Pulmonary artery endothelial cell (primary cell): ENCODE measurements around the gene CASP10. TPM values are rescaled to one million over a fixed set of nuclear protein-coding genes. Genes with fewer than 3 reads are reported as not detected.

Experiments used
- DNase-seq: peaks from one replicate; pipeline ENCODE4 v3.0.0-alpha.2; 2011; ENCODE audit warnings: low read depth, low spot score
- total RNA-seq: library from RNA; depleted of rRNA; stranded (reverse); fragments of >200 nt; gene quantifications from 2 replicates; pipeline ENCODE4 v1.2.3, GENCODE V29; 2014

CASP10 gene
- total RNA-seq, 1 donor from 2014 or later = 24.2 TPM

DNA sequence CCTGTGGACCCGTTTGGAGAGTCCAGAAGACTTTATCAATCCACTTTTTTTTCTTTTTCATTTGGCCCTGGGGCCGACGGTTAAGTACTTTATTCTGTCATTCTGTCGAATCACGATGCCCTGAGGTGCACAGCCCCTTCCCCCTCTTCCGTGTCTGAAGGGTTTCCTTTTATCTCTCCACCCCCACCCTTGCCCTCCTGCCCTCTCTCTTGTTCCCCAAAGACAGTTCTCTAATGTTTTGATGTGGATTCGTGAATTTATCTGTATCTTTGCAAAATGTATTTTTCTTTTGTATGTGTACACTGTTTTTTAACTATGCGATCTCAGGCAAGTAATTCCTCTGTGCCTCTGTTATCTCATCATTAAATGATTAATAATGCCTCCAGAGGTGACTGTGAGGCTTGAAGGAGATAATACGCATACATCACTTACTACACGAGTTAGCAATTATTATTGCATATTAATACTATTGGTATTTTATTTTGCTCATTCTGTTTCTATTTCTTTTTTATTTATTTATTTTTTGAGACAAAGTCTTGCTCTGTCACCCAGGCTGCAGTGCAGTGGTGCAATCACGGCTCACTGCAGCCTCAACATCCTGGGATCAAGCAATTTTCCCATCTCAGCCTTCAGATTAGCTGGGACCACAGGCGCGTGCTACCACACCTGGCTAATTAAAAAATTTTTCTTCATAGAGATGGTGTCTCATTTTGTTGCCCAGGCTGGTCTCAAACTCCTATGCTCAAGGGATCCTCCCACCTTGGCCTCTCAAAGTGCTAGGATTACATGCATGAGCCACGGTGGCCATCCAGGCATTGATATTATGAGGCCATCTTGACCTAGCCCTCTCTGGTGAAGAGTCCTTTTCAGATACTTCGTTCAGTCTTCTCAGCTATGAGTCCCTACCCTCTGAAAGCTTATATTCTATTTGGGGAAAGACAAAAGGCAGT, 76.0 kb downstream of the CASP10 start:
- DNase-seq = no peak

DNA sequence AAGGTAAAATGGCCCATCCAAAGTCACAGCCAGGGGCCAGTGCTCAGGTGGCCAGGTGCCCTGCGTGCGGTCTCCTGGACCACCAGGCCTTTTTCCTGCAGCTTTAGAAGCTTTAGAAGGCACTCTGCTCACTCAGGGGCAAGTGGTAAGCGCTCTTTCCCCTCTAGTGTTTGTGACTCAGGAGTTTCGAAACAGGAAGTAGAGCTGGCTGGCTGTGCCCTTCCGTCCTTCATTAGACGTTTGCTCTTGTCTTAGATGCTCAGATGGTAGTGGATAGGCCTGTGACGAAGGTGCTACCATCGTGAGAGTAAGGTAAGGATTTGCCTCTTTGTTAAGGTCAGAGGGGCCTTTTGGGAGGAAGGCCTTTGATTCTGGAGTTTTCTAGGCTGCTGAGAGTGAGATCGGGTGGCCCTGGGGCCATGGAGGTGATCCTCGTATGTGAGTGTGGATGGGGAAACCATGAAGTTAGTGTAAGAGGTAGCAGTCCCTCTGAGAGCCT, 77.4 kb downstream of the CASP10 start, which contains the start of gene CASP8:
TSS of gene CASP8 (plus strand) at position 235 of the 499 bp plus-strand sequence. CDS start 5,951 bp downstream, outside the sequence.
- DNase-seq = no peak

DNA sequence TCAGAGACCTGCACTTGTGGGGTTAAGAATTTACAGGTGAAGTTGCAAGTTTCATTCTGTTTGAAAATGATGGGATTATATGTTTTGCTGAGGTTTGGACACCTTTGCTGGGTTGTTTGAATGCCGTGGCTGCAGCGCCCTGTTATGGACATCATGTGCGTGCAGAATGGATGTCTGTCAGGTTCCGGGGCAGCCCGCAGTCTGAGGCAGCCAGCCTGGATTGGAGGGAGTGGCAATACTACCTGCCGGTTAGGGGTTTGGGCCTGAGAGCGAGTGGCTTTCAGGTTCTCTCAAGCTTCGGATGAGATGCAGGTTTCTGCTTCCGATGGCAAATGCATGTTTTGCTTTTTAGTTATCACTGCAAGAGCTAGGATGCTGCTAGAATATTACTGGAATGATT, 78.5 kb downstream of the CASP10 start:
- DNase-seq = no peak

DNA sequence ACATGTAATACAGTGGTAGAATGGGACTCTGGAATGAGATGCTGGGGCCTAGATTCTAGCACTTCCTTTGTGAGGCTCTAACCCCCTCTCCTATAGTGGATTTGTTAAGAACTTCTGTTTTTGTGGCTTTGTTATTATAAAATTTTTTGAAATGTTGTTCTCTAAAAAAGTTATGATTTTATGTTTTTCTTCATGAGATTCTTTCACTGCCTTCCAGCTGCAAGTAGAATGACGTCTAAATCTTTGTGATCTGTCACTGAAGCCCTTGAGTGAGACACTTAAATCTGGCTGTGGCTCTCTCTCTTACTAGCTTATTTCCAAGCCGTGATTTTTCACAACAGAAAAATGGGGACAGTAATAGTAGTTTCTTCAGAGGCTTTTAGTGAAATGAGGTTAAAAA, 79.0 kb downstream of the CASP10 start:
- DNase-seq = no peak

DNA sequence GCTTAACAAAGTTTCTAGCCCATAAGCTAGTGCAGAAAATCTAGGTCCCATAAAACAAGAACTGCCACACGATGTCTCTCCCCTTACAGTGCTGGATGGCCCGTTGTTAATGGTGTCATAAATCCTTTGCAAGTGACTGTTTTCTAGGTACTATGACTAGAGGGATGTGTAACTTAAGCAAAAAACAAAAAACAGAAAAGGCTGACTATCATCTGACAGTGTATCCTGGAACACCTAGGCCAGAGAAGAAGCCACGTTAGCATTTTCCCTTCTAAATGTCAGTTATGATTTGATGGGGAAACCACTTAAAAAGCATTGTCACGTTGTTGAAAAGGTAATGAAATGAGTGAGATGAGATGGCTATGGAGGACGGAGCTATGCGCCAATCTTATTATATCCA, 79.8 kb downstream of the CASP10 start:
- no peak for DNase-seq

DNA sequence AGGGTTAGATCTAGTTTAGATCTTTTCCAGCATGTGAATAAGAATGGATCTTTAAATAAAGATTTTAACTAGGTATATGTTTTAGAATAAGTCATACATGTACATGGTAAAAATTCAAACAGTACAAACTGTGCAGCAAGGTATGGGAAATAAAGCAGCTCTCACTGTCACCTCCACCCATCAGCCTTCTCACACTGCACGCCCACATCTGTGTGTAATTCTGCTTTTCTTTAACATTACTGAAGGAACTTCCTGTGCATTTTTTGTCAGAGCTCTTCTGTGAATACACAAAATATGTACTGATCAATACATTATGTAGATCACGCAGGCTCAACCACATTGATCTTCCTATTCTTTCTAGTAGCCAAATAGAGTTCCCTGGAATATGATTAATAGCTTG, 80.8 kb downstream of the CASP10 start:
- DNase-seq = no peak

DNA sequence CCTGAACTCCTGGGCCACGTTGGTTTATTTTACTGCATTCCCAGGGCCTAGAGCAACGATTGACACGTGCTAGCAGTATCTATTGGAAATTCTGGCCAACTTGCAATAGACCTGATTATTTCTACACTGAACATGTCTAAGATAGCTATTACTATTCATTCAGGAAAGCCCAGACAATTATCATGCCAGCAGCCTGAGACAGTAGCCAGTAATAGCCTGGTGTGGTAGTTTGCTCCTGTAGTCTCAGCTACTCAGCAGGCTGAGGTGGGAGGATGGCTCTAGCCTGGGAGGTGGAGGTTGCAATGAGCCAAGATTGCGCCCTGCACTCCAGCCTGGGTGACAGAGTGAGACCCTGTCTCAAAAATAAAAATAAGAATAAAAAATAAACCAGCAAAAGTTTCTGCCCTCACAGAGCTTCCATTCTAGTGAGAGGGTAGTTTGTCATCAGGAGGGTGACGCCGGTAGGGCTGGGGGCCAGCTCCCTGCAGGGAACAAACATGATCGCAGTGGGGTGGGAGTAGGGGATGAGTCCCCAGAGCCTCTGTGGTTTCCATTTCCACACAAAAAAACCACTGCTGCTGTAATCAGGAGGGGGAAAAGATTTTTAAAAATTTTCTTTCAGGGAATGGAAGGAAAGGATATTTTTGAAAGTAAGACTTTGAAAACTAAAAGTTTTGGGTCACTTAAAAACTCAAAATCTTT, 81.7 kb downstream of the CASP10 start:
- DNase-seq = no peak

DNA sequence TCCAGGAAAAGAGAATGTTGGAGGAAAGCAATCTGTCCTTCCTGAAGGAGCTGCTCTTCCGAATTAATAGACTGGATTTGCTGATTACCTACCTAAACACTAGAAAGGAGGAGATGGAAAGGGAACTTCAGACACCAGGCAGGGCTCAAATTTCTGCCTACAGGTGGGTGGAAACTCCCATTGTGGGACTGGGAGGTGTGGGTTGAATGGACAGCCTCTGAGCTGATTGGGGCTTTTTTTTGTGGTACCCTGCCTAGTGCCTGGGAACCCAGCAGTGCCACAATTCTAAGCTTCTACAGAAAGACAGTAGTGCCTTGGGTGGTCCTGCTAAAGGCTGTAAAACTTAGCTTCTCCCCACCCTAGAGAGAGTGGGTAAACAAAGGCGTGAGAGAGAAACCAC, 83.7 kb downstream of the CASP10 start:
- no peak for DNase-seq

DNA sequence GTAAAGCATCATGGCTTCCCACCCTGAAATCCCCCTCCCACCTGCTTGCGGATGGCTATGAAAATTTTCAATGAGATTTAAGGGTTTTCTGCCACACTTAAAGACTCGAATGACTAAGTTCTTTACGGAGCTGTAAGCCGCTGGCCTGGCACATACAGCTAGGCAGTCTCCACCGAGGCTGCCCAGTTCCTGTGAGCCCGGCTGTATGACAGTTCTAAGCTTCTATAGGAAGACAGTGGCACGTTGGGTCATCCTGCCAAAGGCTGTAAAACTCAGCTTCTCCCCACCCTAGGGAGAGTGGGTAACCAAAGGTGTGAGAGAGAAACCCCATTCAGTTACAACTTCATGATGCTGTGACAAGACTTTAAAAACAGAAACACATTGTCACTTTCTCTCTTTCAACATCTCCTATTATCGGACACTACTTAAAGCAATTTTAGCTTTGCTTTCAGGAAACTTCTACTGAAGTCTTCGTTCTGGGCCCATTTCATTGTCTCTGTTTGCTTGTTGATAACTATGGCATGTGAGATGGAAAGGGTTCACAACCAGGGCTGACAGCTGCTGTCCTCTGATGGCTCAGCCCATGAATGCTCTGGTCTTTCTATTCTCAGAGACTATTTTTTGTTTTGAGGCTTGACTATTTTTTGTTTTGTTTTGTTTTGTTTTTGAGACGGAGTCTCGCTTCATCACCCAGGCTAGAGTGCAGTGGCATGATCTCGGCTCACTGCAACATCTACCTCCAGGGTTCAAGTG, 84.5 kb downstream of the CASP10 start:
- no peak for DNase-seq

DNA sequence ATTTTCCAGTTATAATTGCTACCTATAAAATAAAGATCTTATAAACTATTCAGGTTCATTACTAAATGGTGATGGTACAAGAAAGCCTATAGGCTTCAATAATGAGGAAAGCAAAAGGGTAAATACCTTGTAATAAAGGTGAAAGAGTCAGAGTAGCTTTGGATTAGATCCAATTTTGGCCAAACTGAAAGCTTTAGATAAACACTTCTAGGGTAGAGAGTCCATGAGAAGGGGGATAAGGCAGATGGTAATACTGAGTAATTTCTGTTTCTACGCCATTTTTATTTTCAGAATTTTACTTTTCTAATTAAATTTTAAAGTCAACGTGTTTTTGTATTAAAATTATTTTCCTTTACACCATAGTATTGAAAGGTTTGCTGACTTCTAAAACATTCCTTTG, 86.8 kb downstream of the CASP10 start:
- DNase-seq = no peak

DNA sequence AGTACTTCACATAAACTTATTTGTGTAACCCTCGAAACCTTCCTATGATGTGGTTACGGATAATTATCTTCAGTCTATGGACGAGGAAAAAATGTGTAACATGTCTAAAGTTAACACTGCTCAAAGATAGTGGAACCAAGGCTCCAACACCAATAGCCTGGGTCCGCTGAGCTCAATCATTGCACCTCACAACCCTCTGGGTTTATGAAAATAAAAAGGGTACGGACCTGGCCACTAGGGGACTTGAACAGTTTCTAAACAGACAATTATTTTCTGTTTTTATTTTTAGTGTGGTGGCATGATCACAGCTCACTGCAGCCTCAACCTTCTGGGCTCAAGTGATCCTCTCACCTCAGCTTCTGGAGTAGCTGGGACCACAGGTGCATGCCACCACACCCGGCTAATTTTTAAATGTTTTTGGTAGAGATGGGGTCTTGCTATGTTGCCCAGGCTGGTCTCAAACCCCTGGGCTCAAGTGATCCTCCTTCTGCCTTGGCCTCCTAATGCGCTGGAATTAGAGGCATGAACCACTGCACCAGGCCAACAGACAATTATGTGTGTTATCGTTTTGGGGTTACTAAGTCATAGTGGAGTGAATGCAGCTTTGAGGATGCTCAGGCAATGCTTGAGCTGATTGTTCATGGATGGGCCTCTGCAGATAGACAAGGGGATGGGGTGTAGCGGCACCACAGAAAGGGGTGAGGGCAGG, 87.5 kb downstream of the CASP10 start:
- no peak for DNase-seq

DNA sequence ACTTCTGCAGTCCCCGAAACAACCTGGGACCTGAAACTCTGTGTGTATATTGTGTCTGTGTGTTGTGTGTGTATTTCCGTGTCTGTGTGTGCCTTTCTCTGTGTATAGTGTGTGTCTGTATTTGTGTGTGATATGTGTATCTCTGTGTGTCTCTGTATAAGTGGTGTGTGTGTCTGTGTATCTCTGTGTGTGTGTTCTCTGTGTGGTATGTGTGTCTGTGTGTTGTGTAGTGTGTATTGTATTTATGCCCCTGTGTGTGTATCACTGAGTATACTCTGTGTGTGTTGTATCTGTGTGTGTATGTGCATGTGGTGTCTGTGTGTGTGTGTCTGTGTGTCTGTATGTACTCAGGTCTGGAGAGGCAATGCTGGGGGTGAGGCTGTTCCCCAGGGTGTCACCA, 89.0 kb downstream of the CASP10 start:
- no peak for DNase-seq

DNA sequence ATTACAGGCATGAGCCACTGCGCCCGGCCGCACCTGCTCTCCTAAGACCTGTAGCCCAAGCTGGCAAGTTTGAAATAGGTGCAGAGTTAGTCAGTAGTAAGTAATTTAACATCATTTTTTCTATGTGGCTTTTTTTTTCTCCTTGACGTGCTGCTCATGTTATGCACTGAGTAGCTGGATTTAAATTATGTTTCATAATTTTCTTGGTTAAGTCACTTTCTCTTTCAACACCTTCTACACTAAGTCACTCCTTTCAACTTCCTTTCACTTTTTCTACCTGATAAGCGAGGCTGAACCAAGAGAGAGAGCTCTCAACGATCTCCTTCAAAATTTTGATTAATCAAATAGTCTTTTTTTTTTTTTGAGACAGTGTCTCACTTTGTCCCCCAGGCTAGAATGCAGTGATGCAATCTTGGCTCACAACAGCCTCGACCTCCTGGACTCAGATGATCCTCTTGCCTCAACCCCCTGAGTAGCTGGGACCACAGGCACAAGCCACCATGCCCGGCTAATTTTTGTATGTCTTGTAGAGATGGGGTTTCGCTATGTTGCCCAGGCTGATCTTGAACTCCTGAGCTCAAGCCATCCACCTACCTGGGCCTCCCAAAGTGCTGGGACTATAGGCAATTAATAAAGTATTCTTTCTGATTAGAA, 90.5 kb downstream of the CASP10 start:
- no peak for DNase-seq

DNA sequence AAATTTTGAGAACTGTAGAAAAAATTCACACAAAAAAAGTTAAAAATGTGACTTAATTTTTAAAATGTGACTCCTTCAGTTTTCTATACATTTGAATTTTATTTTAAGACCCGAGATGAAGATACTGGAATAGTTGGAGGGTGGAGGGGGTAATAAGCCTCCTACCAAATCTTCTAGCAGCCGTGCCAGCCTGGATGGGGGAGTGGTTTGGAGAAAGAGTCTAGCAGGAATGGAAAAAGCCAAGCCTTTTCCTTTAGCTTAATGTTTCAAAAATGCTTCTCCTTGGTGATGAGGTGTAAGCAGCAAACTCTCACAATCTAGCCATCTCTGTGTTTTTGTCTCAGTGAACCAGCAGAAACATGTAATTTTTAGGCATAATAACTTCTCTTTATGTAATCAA, 92.1 kb downstream of the CASP10 start:
- DNase-seq = no peak

DNA sequence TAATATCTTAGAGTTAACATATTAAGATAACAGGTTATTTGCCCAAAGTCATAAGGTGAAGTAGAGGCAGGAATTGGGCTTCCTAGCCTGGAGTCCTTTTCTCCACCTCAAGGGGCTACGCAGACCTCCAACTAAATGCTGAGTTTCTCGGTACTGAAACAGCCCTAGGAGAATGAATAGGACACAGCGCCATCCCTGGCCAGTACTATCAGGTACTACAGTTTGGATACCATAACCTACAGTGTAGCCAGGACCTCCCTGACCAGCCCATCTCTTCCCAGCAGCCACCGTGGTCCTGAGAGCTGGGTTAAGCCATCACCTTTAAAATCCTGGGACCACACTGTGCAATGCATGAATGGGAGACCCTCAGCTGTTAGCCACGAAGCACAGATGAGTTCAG, 93.0 kb downstream of the CASP10 start:
- DNase-seq = no peak

DNA sequence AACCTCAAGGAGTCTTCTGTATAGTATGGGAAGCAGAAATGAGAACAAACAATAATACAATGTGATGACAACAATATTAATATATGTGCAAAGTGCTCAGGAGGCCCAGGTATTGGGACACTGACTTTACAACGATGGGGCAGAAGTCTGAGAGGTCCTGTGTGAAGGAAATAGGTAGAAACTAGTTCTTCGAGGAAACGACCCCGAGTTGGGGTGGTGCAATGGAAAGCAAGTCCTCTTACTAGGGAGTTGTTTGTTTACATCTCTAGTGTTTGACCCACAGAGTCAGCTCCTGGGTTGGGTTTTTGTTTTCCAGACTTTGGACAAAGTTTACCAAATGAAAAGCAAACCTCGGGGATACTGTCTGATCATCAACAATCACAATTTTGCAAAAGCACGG, 93.6 kb downstream of the CASP10 start:
- DNase-seq = no peak
